Activated CD8-positive, alpha-beta memory T cell treated with anti-CD3 and anti-CD28 coated beads for 4 hours (primary cell): ENCODE data around the gene ZFYVE27.

ENCODE experiments used
- DNase-seq, 2 donors: peaks; one replicate each; pipeline ENCODE4 v3.0.0-alpha.2; 2020; ENCODE audit warnings: low read depth in 2 of 2

Gene ZFYVE27

DNA sequence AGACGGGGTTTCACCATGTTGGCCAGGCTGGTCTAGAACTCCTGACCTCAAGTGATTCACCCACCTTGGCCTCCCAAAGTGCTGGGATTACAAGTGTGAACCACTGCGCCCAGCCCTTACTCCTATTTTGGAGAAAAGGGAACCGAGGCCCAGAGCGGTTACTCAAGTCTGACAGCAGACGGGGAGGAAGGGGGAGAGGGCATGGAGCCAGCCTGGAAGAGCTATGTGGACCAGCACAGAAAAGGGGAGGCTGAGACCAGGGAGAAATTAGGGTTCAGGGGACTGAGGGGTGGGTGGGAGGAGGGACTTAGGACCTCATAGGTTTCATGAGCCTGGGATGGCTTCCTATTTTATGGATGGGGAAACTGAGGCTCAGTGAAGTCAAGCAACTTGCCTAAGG, 33.3 kb downstream of the ZFYVE27 start:
- no peak for DNase-seq

- DNase-seq, result no peak
These were observed 34.3 kb downstream of the ZFYVE27 start for GRCh38 chr10:97771055-97771891.

GRCh38 chr10:97771913-97772823, 35.2 kb downstream of the ZFYVE27 start, which contains the start of gene SFRP5:
SFRP5 (minus strand) TSS chr10:97771999; CDS start chr10:97771833, 166 bp downstream.
- no peak for DNase-seq

- DNase-seq, result no peak
These were observed 36.2 kb downstream of the ZFYVE27 start for GRCh38 chr10:97773096-97773495.

- DNase-seq, result no peak
These were observed 37.9 kb downstream of the ZFYVE27 start for GRCh38 chr10:97774811-97775294.

- DNase-seq, result no peak
These were observed 40.2 kb downstream of the ZFYVE27 start for GRCh38 chr10:97777143-97777542.

GRCh38 chr10:97778452-97779302, 41.7 kb downstream of the ZFYVE27 start:
- no peak for DNase-seq

DNA sequence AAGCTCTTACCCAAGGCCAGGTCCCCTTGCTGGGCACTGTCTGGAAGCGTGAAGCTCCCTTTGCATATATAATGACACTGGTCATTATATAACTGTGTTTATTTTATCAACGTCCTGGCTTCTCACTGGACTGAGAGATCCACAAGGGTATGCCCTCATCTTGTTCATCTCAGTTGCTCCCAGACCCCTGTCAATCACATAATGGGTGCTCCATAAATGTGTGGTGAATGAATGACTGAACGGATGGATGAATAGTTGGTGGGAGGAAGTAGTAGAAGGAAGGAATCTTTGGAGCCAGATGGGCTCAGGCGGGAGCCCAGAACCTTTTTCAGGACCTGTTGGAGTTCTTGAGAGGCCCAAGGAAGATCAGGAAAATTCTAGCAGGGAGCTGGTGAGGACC, 42.6 kb downstream of the ZFYVE27 start:
- no peak for DNase-seq

- no peak for DNase-seq
These were observed 43.0 kb downstream of the ZFYVE27 start for GRCh38 chr10:97779975-97780374.

- DNase-seq, result no peak
These were observed 44.1 kb downstream of the ZFYVE27 start for GRCh38 chr10:97780841-97781617.

DNA sequence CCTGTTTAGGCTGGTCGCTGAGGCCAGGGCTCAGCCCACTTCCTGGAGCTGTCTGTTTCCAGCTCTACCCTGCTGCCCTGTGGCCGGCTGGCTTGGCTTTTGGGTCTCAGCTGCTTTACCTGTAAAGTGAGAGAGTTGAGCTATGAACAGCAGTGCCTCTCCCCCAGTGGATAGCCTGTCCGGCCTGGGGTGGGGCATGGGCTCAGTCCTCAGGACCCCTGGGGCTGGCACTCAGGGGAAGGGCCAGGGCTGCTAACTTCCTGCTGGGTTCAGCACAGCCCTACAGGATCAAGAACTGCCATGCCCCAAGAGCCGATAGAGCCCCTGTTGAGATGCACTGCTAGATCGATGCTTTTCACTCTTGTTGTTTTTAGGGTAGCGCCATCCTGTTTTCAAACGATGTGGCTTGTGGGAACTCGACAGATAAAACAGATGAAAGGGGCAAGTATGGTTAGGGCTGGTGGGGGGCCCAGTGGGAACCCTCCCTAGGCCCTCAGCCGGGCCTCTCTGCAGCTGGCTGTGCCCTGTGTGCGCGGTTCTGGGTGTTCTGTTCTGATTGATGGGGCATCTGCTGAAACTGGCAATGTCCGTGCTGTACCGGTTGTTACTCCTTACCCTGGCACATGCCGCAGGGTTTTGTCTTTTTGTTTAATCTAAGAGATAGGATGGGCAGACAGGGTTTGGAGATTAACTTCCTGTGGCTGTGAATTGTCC, 44.8 kb downstream of the ZFYVE27 start:
- DNase-seq, result no peak

GRCh38 chr10:97782455-97783228, 45.7 kb downstream of the ZFYVE27 start:
- DNase-seq, result no peak

- DNase-seq, result no peak
These were observed 47.4 kb downstream of the ZFYVE27 start for GRCh38 chr10:97784200-97784810.

DNA sequence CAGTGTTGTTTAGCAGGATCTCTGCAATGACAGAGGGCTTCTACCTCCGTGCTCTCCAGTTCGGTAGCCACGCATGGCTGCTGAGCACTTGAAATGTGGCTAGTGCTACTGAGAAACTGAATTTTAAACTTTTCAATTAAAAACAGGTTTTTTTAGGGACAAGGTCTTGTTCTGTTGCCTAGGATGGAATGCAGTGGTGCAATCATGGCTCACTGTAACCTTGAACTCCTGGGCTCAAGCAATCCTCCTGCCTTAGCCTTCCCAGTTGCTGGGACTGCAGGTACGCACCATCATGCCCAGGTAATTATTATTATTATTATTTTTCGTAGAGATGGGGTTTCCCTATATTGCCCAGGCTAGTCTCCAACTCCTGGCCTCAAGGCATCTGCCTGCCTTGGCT, 48.3 kb downstream of the ZFYVE27 start:
- no peak for DNase-seq

DNA sequence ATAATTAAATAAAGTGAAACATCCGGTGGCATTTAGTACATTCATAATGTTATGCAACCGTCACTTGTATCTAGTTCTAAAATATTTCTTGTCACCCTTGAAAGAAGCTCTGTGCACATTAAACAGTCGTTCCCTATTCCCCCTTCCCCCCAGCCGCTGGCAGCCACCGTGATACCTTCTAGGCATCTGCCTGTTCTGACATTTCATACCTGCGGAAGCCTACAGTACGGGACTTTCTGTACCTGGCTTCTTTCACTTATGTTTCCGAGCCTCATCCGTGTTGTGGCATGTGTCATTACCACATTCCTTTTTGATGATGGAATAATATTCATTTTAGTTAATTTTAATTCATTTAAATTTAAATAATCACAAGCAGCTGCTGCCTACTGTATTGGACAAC, 48.8 kb downstream of the ZFYVE27 start:
- DNase-seq, result no peak

DNA sequence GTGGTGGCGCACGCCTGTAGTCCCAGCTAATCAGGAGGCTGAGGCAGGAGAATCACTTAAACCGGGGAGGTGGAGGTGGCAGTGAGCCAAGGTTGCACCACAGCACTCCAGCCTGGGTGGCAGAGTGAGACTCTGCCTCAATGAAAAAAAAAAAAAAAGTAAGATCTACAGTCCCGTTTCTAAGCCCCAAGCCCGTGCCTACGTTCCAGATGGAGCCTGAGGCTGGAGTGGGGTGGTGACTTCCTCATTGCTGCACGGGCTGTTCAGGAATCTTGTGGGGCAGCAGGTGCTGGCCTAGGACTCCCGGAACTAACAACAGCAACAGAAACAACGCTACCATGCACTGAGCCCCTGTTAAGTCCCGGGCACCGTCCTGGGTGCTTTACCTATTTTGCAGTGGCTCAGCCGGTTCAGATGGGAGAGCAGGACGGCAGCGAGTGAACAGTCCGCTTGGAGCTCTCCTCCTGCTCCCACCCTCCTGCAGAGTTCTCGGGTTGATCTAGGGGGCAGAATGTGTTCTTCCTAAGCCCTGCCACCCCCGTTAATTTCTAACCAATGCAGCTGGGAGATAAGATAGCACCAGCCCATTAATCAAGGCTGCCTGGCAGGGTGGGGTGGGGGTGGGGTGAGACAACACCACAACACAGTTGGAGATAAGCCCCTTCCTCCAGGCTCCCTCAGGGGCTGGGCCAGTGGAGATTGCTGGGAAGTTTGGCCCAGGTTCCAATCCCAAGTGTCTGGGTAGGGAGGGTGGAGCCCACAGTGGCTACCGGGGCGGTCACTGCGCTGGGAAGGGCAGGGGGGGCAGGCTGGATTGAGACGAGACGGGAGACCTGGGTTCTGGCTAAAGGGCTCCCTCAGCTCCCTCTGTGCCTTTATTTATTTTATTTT, 51.9 kb downstream of the ZFYVE27 start:
- no peak for DNase-seq

DNA sequence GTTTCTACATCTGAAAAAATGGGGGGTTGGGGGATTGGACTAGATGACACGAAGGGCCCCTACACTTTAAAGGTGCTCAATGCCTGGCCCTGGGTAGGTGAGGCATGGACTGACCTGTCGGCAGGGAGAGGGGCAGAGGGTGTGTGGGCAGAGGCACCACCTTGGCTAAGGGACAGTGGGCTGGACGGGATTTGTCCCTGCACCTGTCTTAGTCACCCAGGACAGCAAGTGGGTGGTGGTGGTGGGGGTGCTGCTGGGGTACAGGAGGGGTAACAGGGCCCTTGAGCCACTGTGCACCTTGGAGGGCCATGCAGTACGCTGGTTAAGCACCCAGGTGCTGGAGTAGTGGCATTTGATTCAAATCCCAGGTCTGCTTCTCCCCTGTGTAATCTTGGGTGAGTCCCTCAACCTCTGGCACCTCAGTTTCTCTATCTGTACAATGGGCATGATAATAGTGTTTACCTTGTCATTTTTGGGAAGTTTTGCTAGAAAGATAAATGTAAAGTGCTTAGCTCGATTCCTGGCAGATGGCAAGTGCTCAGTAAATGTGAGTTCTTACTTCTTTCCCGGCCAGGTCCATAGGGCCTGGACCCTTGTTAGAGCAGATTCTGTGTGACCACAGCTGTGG, 53.0 kb downstream of the ZFYVE27 start:
- no peak for DNase-seq
